ENCODE measurements around the gene C2CD4B.
A peak's percentile ranks its signal among the peaks of the same experiment; 100 is the strongest.

Gene C2CD4B

DNA sequence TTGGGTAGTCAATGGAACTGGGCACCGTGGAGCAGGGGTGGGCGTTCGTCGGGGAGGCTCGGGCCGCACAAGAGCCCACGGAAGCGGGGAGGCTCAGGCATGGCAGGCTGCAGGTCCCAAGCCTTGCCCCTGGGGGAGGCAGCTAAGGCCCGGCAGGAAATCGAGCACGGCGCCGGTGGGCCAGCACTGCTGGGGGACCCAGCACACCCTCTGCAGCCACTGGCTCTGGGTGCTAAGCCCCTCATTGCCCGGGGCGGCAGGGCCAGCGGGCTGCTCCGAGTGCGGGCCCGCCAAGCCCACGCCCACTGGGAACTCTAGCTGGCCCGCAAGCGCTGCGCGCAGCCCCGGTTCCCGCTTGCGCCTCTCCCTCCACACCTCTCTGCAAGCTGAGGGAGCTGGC, 21.5 kb upstream of the C2CD4B start:
- TF ChIP-seq, protein P1, sequence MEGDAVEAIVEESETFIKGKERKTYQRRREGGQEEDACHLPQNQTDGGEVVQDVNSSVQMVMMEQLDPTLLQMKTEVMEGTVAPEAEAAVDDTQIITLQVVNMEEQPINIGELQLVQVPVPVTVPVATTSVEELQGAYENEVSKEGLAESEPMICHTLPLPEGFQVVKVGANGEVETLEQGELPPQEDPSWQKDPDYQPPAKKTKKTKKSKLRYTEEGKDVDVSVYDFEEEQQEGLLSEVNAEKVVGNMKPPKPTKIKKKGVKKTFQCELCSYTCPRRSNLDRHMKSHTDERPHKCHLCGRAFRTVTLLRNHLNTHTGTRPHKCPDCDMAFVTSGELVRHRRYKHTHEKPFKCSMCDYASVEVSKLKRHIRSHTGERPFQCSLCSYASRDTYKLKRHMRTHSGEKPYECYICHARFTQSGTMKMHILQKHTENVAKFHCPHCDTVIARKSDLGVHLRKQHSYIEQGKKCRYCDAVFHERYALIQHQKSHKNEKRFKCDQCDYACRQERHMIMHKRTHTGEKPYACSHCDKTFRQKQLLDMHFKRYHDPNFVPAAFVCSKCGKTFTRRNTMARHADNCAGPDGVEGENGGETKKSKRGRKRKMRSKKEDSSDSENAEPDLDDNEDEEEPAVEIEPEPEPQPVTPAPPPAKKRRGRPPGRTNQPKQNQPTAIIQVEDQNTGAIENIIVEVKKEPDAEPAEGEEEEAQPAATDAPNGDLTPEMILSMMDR (IDR thresholded peaks at IDR 0.05; ENCODE audit: insufficient read depth, low read length, missing control alignments) = no peak
- no peak overlapping the region for H3K4me3 ChIP-seq (ENCODE audit: low read depth, low read length)
- DNase-seq (ENCODE audit: low read depth, low spot score) = no peak
- ChIA-PET CTCF (interaction anchor here (1.0 to 1.1 kb wide), 2 partner anchors 10 to 61 kb away, joined by 3 read pairs; no protein-coding TSS in a partner anchor), POLR2A (no interaction called here)

DNA sequence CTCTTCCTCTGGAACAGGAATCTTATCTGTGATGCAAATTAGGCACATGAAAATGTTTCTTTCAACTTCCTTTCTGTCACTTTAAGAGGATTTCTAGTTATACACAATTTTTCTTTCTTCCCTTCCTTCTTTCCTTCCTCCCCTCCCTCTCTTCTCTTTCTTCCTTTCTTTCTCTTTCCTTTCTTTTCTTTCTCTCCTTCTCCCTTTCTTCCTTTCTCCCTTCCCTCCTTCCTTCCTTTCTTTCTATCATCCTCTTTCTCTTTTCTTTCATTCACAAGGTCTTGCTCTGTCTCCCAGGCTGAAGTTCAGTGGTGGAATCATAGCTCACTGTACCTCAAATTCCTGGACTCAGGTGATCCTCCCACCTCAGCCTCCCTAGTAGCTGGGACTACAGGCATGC, 18.0 kb upstream of the C2CD4B start:
- CTCF ChIA-PET = no interaction called here
- POLR2A ChIA-PET = no interaction called here
- TF ChIP-seq, protein P1 (IDR thresholded peaks at IDR 0.05; ENCODE audit: insufficient read depth, low read length, missing control alignments) = no peak
- H3K4me3 ChIP-seq (ENCODE audit: low read depth, low read length) = no peak overlapping the region
- DNase-seq (ENCODE audit: low read depth, low spot score) = no peak

DNA sequence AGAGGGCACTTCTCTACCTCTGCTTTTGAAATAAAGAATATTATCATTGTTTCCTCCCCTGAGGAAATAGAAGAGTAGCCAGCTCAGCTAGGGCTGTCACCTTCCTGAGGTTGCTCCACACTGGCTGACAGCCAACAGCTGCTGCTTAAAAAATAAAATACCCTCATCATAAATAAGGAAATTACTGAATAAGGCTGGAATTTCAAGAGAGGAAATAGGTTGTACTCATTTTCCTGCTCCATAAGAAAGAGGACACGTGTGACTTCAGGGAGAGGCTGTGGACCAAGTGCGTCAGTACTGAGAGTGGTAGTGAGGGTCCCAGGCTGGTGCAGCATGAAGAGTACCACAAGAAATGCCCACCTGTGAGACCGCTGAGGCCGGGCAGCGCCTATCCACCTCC, 8.1 kb upstream of the C2CD4B start:
- no peak for DNase-seq (ENCODE audit: low read depth, low spot score)
- POLR2A ChIA-PET = no interaction called here
- TF ChIP-seq, protein P1 (IDR thresholded peaks at IDR 0.05; ENCODE audit: insufficient read depth, low read length, missing control alignments) = no peak
- H3K4me3 ChIP-seq (ENCODE audit: low read depth, low read length) = no peak overlapping the region
- CTCF ChIA-PET = no interaction called here

DNA sequence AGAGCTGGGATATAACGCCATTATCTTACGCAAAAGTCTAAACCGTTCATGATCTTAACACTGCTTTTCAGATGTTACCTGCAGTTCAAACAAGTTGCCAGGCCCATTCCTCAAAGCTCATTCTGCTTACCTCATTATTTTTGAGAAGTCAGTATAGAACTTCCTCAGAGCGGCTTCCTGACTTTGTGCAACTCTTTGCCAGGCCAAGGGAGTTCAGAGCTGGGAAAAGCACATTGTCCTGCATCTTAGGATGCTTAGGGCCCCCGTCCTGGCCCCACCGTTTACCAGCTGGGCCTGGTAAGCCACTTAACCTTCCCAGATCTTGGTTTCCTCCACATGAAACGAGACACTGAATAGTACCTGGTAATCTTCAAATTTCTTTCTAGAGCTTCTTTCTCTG, 6.8 kb upstream of the C2CD4B start:
- TF ChIP-seq, protein P1 (IDR thresholded peaks at IDR 0.05; ENCODE audit: insufficient read depth, low read length, missing control alignments) = no peak
- ChIA-PET CTCF (interaction anchor here (1.0 kb wide), 1 partner anchor 9 kb away, joined by 3 read pairs; no protein-coding TSS in a partner anchor), POLR2A (no interaction called here)
- H3K4me3 ChIP-seq (ENCODE audit: low read depth, low read length) = no peak overlapping the region
- no peak for DNase-seq (ENCODE audit: low read depth, low spot score)

DNA sequence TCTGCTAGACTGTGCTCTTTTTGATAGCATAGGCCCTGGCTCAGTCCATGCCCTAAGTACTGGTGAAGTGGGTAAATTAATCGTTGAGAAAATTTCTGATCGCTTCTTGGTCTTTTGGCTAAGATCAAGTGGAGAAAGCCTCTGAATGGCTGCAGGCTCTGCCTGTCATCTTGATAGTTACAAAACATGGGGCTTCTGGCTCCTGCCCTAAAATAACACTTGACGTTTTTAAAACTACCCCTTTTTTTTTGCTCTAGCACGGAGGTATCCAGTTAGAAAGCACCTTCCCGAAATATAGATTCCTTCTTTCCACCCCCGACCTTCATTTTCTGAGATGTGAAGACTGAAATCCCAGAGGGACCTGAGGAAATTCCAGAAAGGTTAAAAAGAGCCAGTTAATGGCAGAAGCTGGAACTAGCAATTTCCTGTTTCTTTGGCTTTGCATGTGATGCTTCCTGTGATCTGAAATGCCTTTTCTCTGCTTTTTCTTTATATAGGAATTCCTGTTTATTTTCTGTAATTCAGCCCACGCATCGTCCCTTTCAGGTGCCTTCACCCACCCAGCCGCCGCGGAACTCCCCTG, 799 bp upstream of the C2CD4B start:
- TF ChIP-seq, protein P1 (IDR thresholded peaks at IDR 0.05; ENCODE audit: insufficient read depth, low read length, missing control alignments) = no peak
- no peak overlapping the region for H3K4me3 ChIP-seq (ENCODE audit: low read depth, low read length)
- ChIA-PET CTCF (no interaction called here), POLR2A (no interaction called here)
- no peak for DNase-seq (ENCODE audit: low read depth, low spot score)

DNA sequence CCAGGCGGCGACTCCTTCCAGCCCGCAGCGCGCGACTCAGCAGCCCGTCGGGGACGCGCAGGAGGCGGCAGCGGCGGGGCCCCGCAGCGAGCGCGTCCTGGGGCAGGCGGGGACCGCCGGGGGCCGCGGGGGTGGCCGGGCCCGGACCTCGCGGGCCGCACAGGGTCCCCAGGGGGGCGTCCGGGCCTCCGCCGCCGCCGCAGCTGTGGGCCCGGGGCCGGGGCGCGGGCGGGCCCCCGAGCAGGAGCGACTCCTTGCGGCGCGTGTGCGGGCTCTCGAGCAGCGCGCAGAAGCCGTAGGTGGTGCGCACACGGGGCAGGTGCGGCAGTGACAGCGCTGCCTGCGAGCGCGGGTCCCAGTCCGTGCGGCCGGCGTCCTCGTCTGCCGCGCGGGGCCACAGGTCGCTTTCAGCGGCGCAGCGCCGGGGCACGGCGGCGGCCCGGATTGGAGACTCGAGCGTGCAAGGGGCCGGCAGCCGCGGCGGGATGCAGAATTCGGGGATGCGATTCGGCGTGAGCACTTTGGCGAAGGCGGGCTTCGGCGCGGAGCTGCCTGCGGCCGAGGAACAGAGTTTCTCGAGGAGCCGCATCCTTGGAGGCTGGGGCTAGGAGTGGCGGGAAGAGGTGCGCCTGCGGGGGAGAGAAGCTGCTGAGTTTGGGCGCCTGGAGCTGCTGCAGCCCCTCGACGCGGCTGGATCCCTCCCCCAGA, 535 bp downstream of the C2CD4B start:
- CTCF ChIA-PET = no interaction called here

More for the DNA sequence above, 535 bp downstream of the C2CD4B start:
- DNase-seq (ENCODE audit: low read depth, low spot score) = no peak
- peak overlapping the region; percentile 12 for H3K4me3 ChIP-seq (ENCODE audit: low read depth, low read length)
- TF ChIP-seq, protein P1 (IDR thresholded peaks at IDR 0.05; ENCODE audit: insufficient read depth, low read length, missing control alignments) = no peak
- POLR2A ChIA-PET = no interaction called here

Measured in AG04449 (cell line).